ENCODE results near the gene DYNC1I1. TPM values are rescaled to one million over a fixed set of nuclear protein-coding genes. Genes with fewer than 3 reads are reported as not detected.

DYNC1I1 gene
- total and polyA plus RNA-seq, 2 of the 4 experiments (the other 2 are of a cell fraction) = under 0.01 to 0.15 TPM

GRCh38 chr7:95845007-95845406 lies 72.7 kb downstream of the DYNC1I1 start:
- CTCF ChIA-PET = no interaction called here
- no peak overlapping the region for H3K4me2 ChIP-seq (ENCODE audit: low read depth, low read length)
- intact Hi-C loops (cut with micrococcal nuclease) = no loop called here
- no peak overlapping the region for H4K8ac ChIP-seq (ENCODE audit: low read depth in 2 of 2, low read length in 2 of 2)
- H2AK9ac ChIP-seq (replicated peaks; ENCODE audit: low read depth, low read length, poor library complexity) = no peak overlapping the region
- no peaks in the 10 kb centered on the region for H4K20me1 ChIP-seq (ENCODE audit: insufficient read depth, low read length)
- H3K4me1 ChIP-seq (ENCODE audit: control insufficient read depth, insufficient read depth, low read length) = no peaks in the 10 kb centered on the region
- DNase-seq (no peak), ATAC-seq (ENCODE audit: low read depth) (no peak)
- H2BK20ac ChIP-seq (ENCODE audit: low read depth, low read length) = no peak overlapping the region
- TF ChIP-seq SMC3 (IDR thresholded peaks at IDR 0.05; ENCODE audit: low read depth, low read length) (no peak), MAZ (IDR thresholded peaks at IDR 0.05; ENCODE audit: borderline replicate concordance, low read depth, low read length) (no peak), NFE2L2 (IDR thresholded peaks at IDR 0.05; ENCODE audit: low read depth, low read length) (no peak), POLR2A (IDR thresholded peaks at IDR 0.05; ENCODE audit: low read depth, low read length) (no peak), USF2 (IDR thresholded peaks at IDR 0.05; ENCODE audit: low read depth, low read length) (no peak), CEBPB (IDR thresholded peaks at IDR 0.05; ENCODE audit: low read depth, low read length) (no peak), FOS (IDR thresholded peaks at IDR 0.05; ENCODE audit: low read depth, low read length) (no peak), MAFK (IDR thresholded peaks at IDR 0.05; ENCODE audit: low read depth, low read length) (no peak), RAD21 (IDR thresholded peaks at IDR 0.05; ENCODE audit: low read length) (no peak), ELK1 (IDR thresholded peaks at IDR 0.05; ENCODE audit: borderline replicate concordance, low read depth, low read length) (no peak), CHD1 (IDR thresholded peaks at IDR 0.05; ENCODE audit: low read depth, low read length) (no peak), MXI1 (IDR thresholded peaks at IDR 0.05; ENCODE audit: borderline replicate concordance, low read depth, low read length) (no peak), RFX5 (IDR thresholded peaks at IDR 0.05; ENCODE audit: low read depth, low read length) (no peak), BHLHE40 (IDR thresholded peaks at IDR 0.05; ENCODE audit: low read depth, low read length) (no peak), RCOR1 (IDR thresholded peaks at IDR 0.05; ENCODE audit: insufficient replicate concordance, low read length) (no peak)
- TF ChIP-seq, protein P1, sequence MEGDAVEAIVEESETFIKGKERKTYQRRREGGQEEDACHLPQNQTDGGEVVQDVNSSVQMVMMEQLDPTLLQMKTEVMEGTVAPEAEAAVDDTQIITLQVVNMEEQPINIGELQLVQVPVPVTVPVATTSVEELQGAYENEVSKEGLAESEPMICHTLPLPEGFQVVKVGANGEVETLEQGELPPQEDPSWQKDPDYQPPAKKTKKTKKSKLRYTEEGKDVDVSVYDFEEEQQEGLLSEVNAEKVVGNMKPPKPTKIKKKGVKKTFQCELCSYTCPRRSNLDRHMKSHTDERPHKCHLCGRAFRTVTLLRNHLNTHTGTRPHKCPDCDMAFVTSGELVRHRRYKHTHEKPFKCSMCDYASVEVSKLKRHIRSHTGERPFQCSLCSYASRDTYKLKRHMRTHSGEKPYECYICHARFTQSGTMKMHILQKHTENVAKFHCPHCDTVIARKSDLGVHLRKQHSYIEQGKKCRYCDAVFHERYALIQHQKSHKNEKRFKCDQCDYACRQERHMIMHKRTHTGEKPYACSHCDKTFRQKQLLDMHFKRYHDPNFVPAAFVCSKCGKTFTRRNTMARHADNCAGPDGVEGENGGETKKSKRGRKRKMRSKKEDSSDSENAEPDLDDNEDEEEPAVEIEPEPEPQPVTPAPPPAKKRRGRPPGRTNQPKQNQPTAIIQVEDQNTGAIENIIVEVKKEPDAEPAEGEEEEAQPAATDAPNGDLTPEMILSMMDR (conservative IDR thresholded peaks at IDR 0.05; ENCODE audit: low read depth, low read length) = no peak
- H3K9ac ChIP-seq (ENCODE audit: low read depth, low read length) = no peak overlapping the region
- H2BK5ac ChIP-seq (ENCODE audit: low read depth, low read length, poor library complexity, severe bottlenecking) = no peak overlapping the region
- no peak overlapping the region for H3K27ac ChIP-seq (ENCODE audit: insufficient read depth, low read length)
- no peak overlapping the region for H2AK5ac ChIP-seq (ENCODE audit: low read depth, low read length)
- no peak overlapping the region for H4K91ac ChIP-seq (ENCODE audit: insufficient read depth, low read depth, low read length)
- H2AFZ ChIP-seq (replicated peaks; ENCODE audit: low read length, poor library complexity) = no peak overlapping the region
- no peaks in the 10 kb centered on the region for H3K9me3 ChIP-seq (ENCODE audit: control insufficient read depth, insufficient read depth, low read length)
- H3K4ac ChIP-seq (ENCODE audit: low read depth, low read length) = no peak overlapping the region
- H3K14ac ChIP-seq (replicated peaks; ENCODE audit: low read depth, low read length) = no peak overlapping the region
- no peak overlapping the region for H3K23ac ChIP-seq (ENCODE audit: low read depth, low read length)
- H4K5ac ChIP-seq (ENCODE audit: low read depth, low read length) = no peak overlapping the region
- H3K18ac ChIP-seq (ENCODE audit: low read depth, low read length) = no peak overlapping the region
- dilution Hi-C loops (cut with HindIII; ENCODE audit: low sequenced_read_pairs, unreplicated experiment) = no loop called here
- H3K4me3 ChIP-seq (ENCODE audit: insufficient read depth, low read depth, low read length) = no peak overlapping the region
- H3K56ac ChIP-seq (ENCODE audit: extremely low read depth, insufficient read depth, low read length) = no peak overlapping the region
- no peaks in the 10 kb centered on the region for H3K27me3 ChIP-seq (ENCODE audit: control insufficient read depth, insufficient read depth, low read length)
- H3K79me1 ChIP-seq (ENCODE audit: low read depth in 1 of 2, low read length in 2 of 2) = no peaks in the 10 kb centered on the region
- POLR2A ChIA-PET (ENCODE audit: unreplicated experiment) = no interaction called here
- in situ Hi-C loops (cut with MboI; ENCODE audit: low sequenced_read_pairs) = no loop called here
- no peak overlapping the region for H2BK15ac ChIP-seq (ENCODE audit: low read depth, low read length)
- no peaks in the 10 kb centered on the region for H3K36me3 ChIP-seq (ENCODE audit: control insufficient read depth, insufficient read depth, low read length)
- no TSS peak for BruUV-seq (replicated peaks)
- H3K9me1 ChIP-seq (ENCODE audit: insufficient read depth, low read length) = no peaks in the 10 kb centered on the region
- no peak overlapping the region for H2BK120ac ChIP-seq (ENCODE audit: low read depth, low read length)
